Liver (tissue), 3 donors: ENCODE measurements around the gene PTRH1.

ENCODE experiments used
- EGR1 ChIP-seq, 2 donors: IDR thresholded peaks; 2 replicates each; pipeline ENCODE4 v1.6.1; 2016 to 2018; ENCODE audit warnings: antibody characterized with exemption in 2 of 2, low read depth in 2 of 2
- GABPA ChIP-seq, 2 donors: IDR thresholded peaks in 1 of 2; conservative IDR thresholded peaks in 1 of 2; 2 replicates each; pipeline ENCODE4 v1.6.1; 2016; ENCODE audit warnings: antibody characterized with exemption in 2 of 2, mild to moderate bottlenecking in 1 of 2, moderate library complexity in 1 of 2
- HNF4A ChIP-seq, 2 donors: conservative IDR thresholded peaks; 2 replicates each; pipeline ENCODE4 v1.6.1; 2016; ENCODE audit warnings: antibody characterized with exemption in 2 of 2, mild to moderate bottlenecking in 2 of 2
- JUND ChIP-seq, 2 donors: IDR thresholded peaks; 2 replicates each; pipeline ENCODE4 v1.6.1; 2016; ENCODE audit warnings: antibody characterized with exemption in 2 of 2
- RAD21 ChIP-seq, 2 donors: IDR thresholded peaks; 2 replicates each; pipeline ENCODE4 v1.6.1; 2016; ENCODE audit warnings: antibody characterized with exemption in 2 of 2, mild to moderate bottlenecking in 2 of 2
- YY1 ChIP-seq: IDR thresholded peaks from 2 replicates; pipeline ENCODE4 v1.6.1; 2016; ENCODE audit warnings: antibody characterized with exemption, mild to moderate bottlenecking
- TF ChIP-seq, protein P1 (sequence below): fragments of 150-350 bp; IDR thresholded peaks from 2 replicates; pipeline ENCODE4 v1.5.1; 2017; ENCODE audit warnings: improper control_type of control experiment, low read depth, low read length; ENCODE audit not compliant: missing input control
- TF ChIP-seq, protein P2 (sequence below): IDR thresholded peaks from 2 replicates; pipeline ENCODE4 v1.6.1; 2016; ENCODE audit warnings: antibody characterized with exemption
- TF ChIP-seq, protein P3 (sequence below): IDR thresholded peaks from 2 replicates; pipeline ENCODE4 v1.6.1; 2016; ENCODE audit warnings: antibody characterized with exemption
- donor health status: healthy.
- donor health status: healthy.

DNA sequence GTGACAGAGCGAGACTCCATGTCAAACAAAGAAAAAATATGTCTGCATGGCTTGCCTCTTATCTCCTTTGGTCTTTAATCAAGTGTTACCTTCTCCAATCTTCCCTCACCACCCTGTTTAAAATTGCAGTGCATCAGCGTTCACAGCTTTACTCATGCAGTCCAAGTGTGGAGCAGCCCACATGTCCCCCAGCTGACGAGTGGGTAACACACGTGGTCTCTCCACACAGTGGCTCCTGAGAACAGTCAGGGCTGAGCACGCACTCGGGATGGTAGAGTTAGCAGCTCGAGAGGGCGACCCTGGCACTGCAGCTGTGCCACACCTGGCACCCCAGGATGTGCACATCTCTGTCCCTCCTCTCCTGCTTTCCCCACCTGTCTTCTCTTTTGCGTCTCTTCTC is 34.6 kb downstream of the PTRH1 start:
- TF ChIP-seq, protein P1, sequence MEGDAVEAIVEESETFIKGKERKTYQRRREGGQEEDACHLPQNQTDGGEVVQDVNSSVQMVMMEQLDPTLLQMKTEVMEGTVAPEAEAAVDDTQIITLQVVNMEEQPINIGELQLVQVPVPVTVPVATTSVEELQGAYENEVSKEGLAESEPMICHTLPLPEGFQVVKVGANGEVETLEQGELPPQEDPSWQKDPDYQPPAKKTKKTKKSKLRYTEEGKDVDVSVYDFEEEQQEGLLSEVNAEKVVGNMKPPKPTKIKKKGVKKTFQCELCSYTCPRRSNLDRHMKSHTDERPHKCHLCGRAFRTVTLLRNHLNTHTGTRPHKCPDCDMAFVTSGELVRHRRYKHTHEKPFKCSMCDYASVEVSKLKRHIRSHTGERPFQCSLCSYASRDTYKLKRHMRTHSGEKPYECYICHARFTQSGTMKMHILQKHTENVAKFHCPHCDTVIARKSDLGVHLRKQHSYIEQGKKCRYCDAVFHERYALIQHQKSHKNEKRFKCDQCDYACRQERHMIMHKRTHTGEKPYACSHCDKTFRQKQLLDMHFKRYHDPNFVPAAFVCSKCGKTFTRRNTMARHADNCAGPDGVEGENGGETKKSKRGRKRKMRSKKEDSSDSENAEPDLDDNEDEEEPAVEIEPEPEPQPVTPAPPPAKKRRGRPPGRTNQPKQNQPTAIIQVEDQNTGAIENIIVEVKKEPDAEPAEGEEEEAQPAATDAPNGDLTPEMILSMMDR, result no peak
- no peak for TF ChIP-seq YY1
- TF ChIP-seq, protein P2, sequence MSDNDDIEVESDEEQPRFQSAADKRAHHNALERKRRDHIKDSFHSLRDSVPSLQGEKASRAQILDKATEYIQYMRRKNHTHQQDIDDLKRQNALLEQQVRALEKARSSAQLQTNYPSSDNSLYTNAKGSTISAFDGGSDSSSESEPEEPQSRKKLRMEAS, result no peak
- TF ChIP-seq, protein P3, sequence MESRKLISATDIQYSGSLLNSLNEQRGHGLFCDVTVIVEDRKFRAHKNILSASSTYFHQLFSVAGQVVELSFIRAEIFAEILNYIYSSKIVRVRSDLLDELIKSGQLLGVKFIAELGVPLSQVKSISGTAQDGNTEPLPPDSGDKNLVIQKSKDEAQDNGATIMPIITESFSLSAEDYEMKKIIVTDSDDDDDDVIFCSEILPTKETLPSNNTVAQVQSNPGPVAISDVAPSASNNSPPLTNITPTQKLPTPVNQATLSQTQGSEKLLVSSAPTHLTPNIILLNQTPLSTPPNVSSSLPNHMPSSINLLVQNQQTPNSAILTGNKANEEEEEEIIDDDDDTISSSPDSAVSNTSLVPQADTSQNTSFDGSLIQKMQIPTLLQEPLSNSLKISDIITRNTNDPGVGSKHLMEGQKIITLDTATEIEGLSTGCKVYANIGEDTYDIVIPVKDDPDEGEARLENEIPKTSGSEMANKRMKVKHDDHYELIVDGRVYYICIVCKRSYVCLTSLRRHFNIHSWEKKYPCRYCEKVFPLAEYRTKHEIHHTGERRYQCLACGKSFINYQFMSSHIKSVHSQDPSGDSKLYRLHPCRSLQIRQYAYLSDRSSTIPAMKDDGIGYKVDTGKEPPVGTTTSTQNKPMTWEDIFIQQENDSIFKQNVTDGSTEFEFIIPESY, result no peak
- no peak for TF ChIP-seq JUND (IDR thresholded peaks at IDR 0.05)
- TF ChIP-seq EGR1 (IDR thresholded peaks at IDR 0.05; ENCODE audit: low read depth in 2 of 2), result no peak
- no peak for TF ChIP-seq GABPA (IDR thresholded peaks at IDR 0.05 in 1 of 2, conservative IDR thresholded peaks at IDR 0.05 in 1 of 2)
- no peak for TF ChIP-seq HNF4A (conservative IDR thresholded peaks at IDR 0.05)
- TF ChIP-seq RAD21 (IDR thresholded peaks at IDR 0.05), result no peak
